HEK293 (cell line): ENCODE measurements around the gene HLA-DPA1.

Source experiments
- CTCF ChIA-PET: fragments of 350-600 bp; formaldehyde crosslinking; extraction: SDS; loops from one replicate; lab custom pipeline; 2021; ENCODE audit warnings: antibody characterized with exemption; lab: Yijun Ruan, JAX
- POLR2A ChIA-PET: fragments of 300-600 bp; formaldehyde crosslinking; extraction: SDS; loops from one replicate; lab custom pipeline; 2020; ENCODE audit warnings: antibody characterized with exemption, inconsistent platforms; lab: Yijun Ruan, JAX
- H3K27ac ChIP-seq: fragments of 200-500 bp; sonication (Bioruptor generic); 2 replicates; pipeline ENCODE4 v1.5.1; 2014; ENCODE audit warnings: low read depth, low read length, control low read depth, inconsistent platforms; ENCODE audit errors: extremely low read depth
- H3K36me3 ChIP-seq, 2 experiments: fragments of 200-500 bp in 1 of 2; sonication (Bioruptor generic) in 1 of 2; 1 replicate in 1 of 2; 2 replicates in 1 of 2; pipeline ENCODE4 v1.5.1; 2014 to 2017; ENCODE audit warnings: inconsistent platforms in 2 of 2, low read length in 2 of 2; ENCODE audit not compliant: control insufficient read depth in 2 of 2, insufficient read depth in 1 of 2
- H3K4me1 ChIP-seq: fragments of 200-500 bp; sonication (Bioruptor generic); 2 replicates; pipeline ENCODE4 v1.5.1; 2014; ENCODE audit warnings: mild to moderate bottlenecking, low read length, inconsistent platforms; ENCODE audit not compliant: control insufficient read depth, insufficient read depth
- H3K4me3 ChIP-seq: 2 replicates; pipeline ENCODE4 v1.5.1; 2011; ENCODE audit warnings: low read depth, mild to moderate bottlenecking, control low read depth, low read length, moderate library complexity
- H3K9me3 ChIP-seq: fragments of 200-500 bp; sonication (Bioruptor generic); 2 replicates; pipeline ENCODE4 v1.5.1; 2014; ENCODE audit warnings: low read depth, low read length, inconsistent platforms; ENCODE audit not compliant: control insufficient read depth, insufficient read depth
- GLI2 ChIP-seq: fragments of 450-650 bp; formaldehyde crosslinking; IDR thresholded peaks from 2 replicates; pipeline ENCODE4; 2017; ENCODE audit warnings: missing biosample characterization, missing genetic modification characterization, low read depth, borderline replicate concordance
- KLF7 ChIP-seq: fragments of 450-650 bp; formaldehyde crosslinking; IDR thresholded peaks from 2 replicates; pipeline ENCODE4 v1.5.1; 2016; ENCODE audit warnings: missing biosample characterization, missing genetic modification characterization, borderline replicate concordance
- KLF8 ChIP-seq: fragments of 450-650 bp; formaldehyde crosslinking; IDR thresholded peaks from 2 replicates; pipeline ENCODE4 v1.5.1; 2016; ENCODE audit warnings: missing biosample characterization, missing genetic modification characterization
- MYNN ChIP-seq: fragments of 450-650 bp; formaldehyde crosslinking; IDR thresholded peaks from 2 replicates; pipeline ENCODE4 v1.5.1; 2016; ENCODE audit warnings: missing biosample characterization, missing genetic modification characterization, borderline replicate concordance
- PRDM1 ChIP-seq: fragments of 450-650 bp; formaldehyde crosslinking; IDR thresholded peaks from 2 replicates; pipeline ENCODE4; 2016; ENCODE audit warnings: missing biosample characterization, missing genetic modification characterization
- REPIN1 ChIP-seq: fragments of 450-650 bp; formaldehyde crosslinking; IDR thresholded peaks from 2 replicates; pipeline ENCODE4 v1.5.1; 2017; ENCODE audit warnings: missing biosample characterization, missing genetic modification characterization, low read depth
- SCRT1 ChIP-seq: fragments of 450-650 bp; formaldehyde crosslinking; IDR thresholded peaks from 2 replicates; pipeline ENCODE4 v1.5.1; 2016; ENCODE audit warnings: missing biosample characterization, missing genetic modification characterization, borderline replicate concordance
- TRIM28 ChIP-seq: IDR thresholded peaks from 2 replicates; pipeline ENCODE4 v1.6.1; 2011; ENCODE audit warnings: low read length, control low read depth, borderline replicate concordance
- ZBTB20 ChIP-seq: fragments of 450-650 bp; formaldehyde crosslinking; IDR thresholded peaks from 2 replicates; pipeline ENCODE4 v1.5.1; 2016; ENCODE audit warnings: missing biosample characterization, missing genetic modification characterization
- ZBTB21 ChIP-seq: fragments of 450-650 bp; formaldehyde crosslinking; IDR thresholded peaks from 2 replicates; pipeline ENCODE4 v1.5.1; 2017; ENCODE audit warnings: missing biosample characterization, missing genetic modification characterization
- ZNF10 ChIP-seq: fragments of 450-650 bp; formaldehyde crosslinking; IDR thresholded peaks from 2 replicates; pipeline ENCODE4 v1.5.1; 2017; ENCODE audit warnings: missing biosample characterization, missing genetic modification characterization
- ZNF223 ChIP-seq: fragments of 450-650 bp; formaldehyde crosslinking; IDR thresholded peaks from 2 replicates; pipeline ENCODE4 v1.5.1; 2016; ENCODE audit warnings: missing biosample characterization, missing genetic modification characterization
- ZNF266 ChIP-seq: fragments of 450-650 bp; formaldehyde crosslinking; IDR thresholded peaks from 2 replicates; pipeline ENCODE4 v1.5.1; 2016; ENCODE audit warnings: missing biosample characterization, missing genetic modification characterization, low read depth
- ZNF274 ChIP-seq, 2 experiments: fragments of 200-500 bp in 1 of 2; fragments of 450-650 bp in 1 of 2; sonication (Bioruptor generic) in 1 of 2; formaldehyde crosslinking in 1 of 2; IDR thresholded peaks; 2 replicates each; pipeline versions ENCODE4 v1.5.1 to v1.6.1; 2014 to 2016; ENCODE audit warnings: borderline replicate concordance in 1 of 2, inconsistent platforms in 1 of 2, low read length in 1 of 2, missing biosample characterization in 1 of 2, missing genetic modification characterization in 1 of 2
- ZNF292 ChIP-seq: fragments of 450-650 bp; formaldehyde crosslinking; IDR thresholded peaks from 2 replicates; pipeline ENCODE4 v1.5.1; 2016; ENCODE audit warnings: low read depth, missing biosample characterization, missing genetic modification characterization, borderline replicate concordance
- ZNF341 ChIP-seq: fragments of 450-650 bp; formaldehyde crosslinking; IDR thresholded peaks from 2 replicates; pipeline ENCODE4; 2016; ENCODE audit warnings: low read depth, missing biosample characterization, missing genetic modification characterization
- ZNF433 ChIP-seq: fragments of 450-650 bp; formaldehyde crosslinking; IDR thresholded peaks from 2 replicates; pipeline ENCODE4 v1.5.1; 2016; ENCODE audit warnings: missing biosample characterization, missing genetic modification characterization, low read depth
- ZNF596 ChIP-seq: fragments of 450-650 bp; IDR thresholded peaks from 2 replicates; pipeline ENCODE4 v1.5.0; 2018; ENCODE audit warnings: missing biosample characterization, mild to moderate bottlenecking, missing genetic modification characterization, moderate library complexity
- ZNF610 ChIP-seq: fragments of 450-650 bp; formaldehyde crosslinking; IDR thresholded peaks from 2 replicates; pipeline ENCODE4 v1.5.1; 2016; ENCODE audit warnings: missing biosample characterization, missing genetic modification characterization, borderline replicate concordance
- ZNF658 ChIP-seq: fragments of 450-650 bp; formaldehyde crosslinking; IDR thresholded peaks from 2 replicates; pipeline ENCODE4; 2016; ENCODE audit warnings: missing biosample characterization, missing genetic modification characterization
- ZNF670 ChIP-seq: fragments of 450-650 bp; formaldehyde crosslinking; IDR thresholded peaks from 2 replicates; pipeline ENCODE4 v1.5.1; 2016; ENCODE audit warnings: missing biosample characterization, missing genetic modification characterization, low read depth
- ZNF792 ChIP-seq: fragments of 450-650 bp; formaldehyde crosslinking; IDR thresholded peaks from 2 replicates; pipeline ENCODE4 v1.5.1; 2016; ENCODE audit warnings: missing biosample characterization, missing genetic modification characterization
- ZSCAN4 ChIP-seq: fragments of 450-650 bp; formaldehyde crosslinking; IDR thresholded peaks from 2 replicates; pipeline ENCODE4 v1.5.1; 2017; ENCODE audit warnings: missing biosample characterization, missing genetic modification characterization
- ZXDB ChIP-seq: fragments of 450-650 bp; formaldehyde crosslinking; IDR thresholded peaks from 2 replicates; pipeline ENCODE4 v1.5.1; 2016; ENCODE audit warnings: missing biosample characterization, missing genetic modification characterization
- TF ChIP-seq, protein P1 (sequence below): fragments of 450-650 bp; formaldehyde crosslinking; IDR thresholded peaks from 2 replicates; pipeline ENCODE4 v1.5.1; 2017; ENCODE audit warnings: missing biosample characterization, missing genetic modification characterization
- TF ChIP-seq, protein P2 (sequence below): fragments of 450-650 bp; formaldehyde crosslinking; IDR thresholded peaks from 2 replicates; pipeline ENCODE4 v1.5.1; 2017; ENCODE audit warnings: missing biosample characterization, missing genetic modification characterization

The HLA-DPA1 gene

GRCh38 chr6:33116417-33116816 is 43.0 kb upstream of the HLA-DPA1 start:
- POLR2A ChIA-PET: no interaction called here
- CTCF ChIA-PET: interaction anchor here (0.6 to 6.7 kb wide), 14 partner anchors 9 to 172 kb away, joined by 3 to 77 read pairs (median 6); partner anchors contain the start of gene WDR46
- TF ChIP-seq ZNF10 (tag by site-specific recombination) (no peak), ZNF341 (peak; percentile 35; the same call in 1 of the 2 replicates)
- Histone ChIP-seq H3K4me1 (no peaks in the 10 kb centered on the region), H3K36me3 (no peaks in the 10 kb centered on the region), H3K27ac (no peak overlapping the region), H3K9me3 (no peaks in the 10 kb centered on the region), H3K4me3 (no peak overlapping the region)

- no peak overlapping the region for H3K4me3 ChIP-seq
- no peak overlapping the region for H3K27ac ChIP-seq
- ChIA-PET CTCF (interaction anchor here (0.5 to 4.3 kb wide), 6 partner anchors 11 to 99 kb away, joined by 3 to 32 read pairs (median 4); no protein-coding TSS in a partner anchor), POLR2A (no interaction called here)
- no peaks in the 10 kb centered on the region for H3K4me1 ChIP-seq
- H3K36me3 ChIP-seq: no peaks in the 10 kb centered on the region
- TF ChIP-seq ZNF596: no peak
- TF ChIP-seq ZNF433 (tag by site-specific recombination): no peak
- no peak for TF ChIP-seq REPIN1 (tag by site-specific recombination)
- TF ChIP-seq GLI2: no peak
- no peak for TF ChIP-seq ZNF658
- no peak for TF ChIP-seq ZSCAN4 (tag by site-specific recombination)
- TF ChIP-seq ZNF610 (tag by site-specific recombination): no peak
- no peak for TF ChIP-seq ZNF792 (tag by site-specific recombination)
- no peak for TF ChIP-seq ZXDB (tag by site-specific recombination)
- TF ChIP-seq PRDM1 (tag by site-specific recombination): no peak
- no peak for TF ChIP-seq TRIM28
- no peak for TF ChIP-seq KLF7 (tag by site-specific recombination)
- TF ChIP-seq ZBTB20 (tag by site-specific recombination): no peak
- TF ChIP-seq ZNF223 (tag by site-specific recombination): no peak
- TF ChIP-seq ZNF274 (IDR thresholded peaks at IDR 0.05; ENCODE audit: low read length): no peak
- TF ChIP-seq ZNF274 (tag by site-specific recombination; IDR thresholded peaks at IDR 0.05; ENCODE audit: borderline replicate concordance): no peak
- H3K9me3 ChIP-seq: no peaks in the 10 kb centered on the region
Observed at GRCh38 chr6:33114406-33114805, 41.0 kb upstream of the HLA-DPA1 start.

DNA sequence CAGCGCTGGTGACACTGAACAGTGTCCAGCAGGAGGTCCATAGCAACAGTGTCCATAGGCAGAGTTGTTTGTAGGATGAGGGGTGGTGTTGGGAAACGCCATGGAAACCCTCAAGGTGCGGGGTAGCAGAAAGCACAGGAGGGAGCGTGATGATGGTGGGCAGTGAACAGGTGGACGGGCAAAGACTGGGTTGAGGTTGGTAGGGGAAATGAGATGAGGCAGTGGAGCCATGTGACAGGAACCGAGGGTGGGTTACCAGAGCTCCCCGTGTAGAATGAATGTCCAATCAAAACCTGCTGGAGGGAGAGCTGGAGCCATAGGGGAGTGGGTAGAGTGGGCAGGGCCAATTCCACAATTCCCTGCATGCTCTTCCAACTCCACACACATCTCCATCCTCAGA is 40.3 kb upstream of the HLA-DPA1 start:
- ChIA-PET POLR2A (no interaction called here), CTCF (interaction anchor here (0.7 to 4.3 kb wide), 5 partner anchors 11 to 99 kb away, joined by 3 to 32 read pairs (median 4); no protein-coding TSS in a partner anchor)
- Histone ChIP-seq H3K4me3 (no peak overlapping the region), H3K9me3 (no peaks in the 10 kb centered on the region), H3K4me1 (no peaks in the 10 kb centered on the region), H3K36me3 (no peaks in the 10 kb centered on the region), H3K27ac (no peak overlapping the region)
- no peak for TF ChIP-seq ZBTB21 (tag by site-specific recombination)
- no peak for TF ChIP-seq ZNF266 (tag by site-specific recombination)
- TF ChIP-seq, protein P1, sequence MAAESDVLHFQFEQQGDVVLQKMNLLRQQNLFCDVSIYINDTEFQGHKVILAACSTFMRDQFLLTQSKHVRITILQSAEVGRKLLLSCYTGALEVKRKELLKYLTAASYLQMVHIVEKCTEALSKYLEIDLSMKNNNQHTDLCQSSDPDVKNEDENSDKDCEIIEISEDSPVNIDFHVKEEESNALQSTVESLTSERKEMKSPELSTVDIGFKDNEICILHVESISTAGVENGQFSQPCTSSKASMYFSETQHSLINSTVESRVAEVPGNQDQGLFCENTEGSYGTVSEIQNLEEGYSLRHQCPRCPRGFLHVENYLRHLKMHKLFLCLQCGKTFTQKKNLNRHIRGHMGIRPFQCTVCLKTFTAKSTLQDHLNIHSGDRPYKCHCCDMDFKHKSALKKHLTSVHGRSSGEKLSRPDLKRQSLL (tag by site-specific recombination): no peak
- no peak for TF ChIP-seq MYNN (tag by site-specific recombination)
- no peak for TF ChIP-seq ZNF670 (tag by site-specific recombination)
- no peak for TF ChIP-seq ZNF292 (tag by site-specific recombination)
- TF ChIP-seq KLF8 (tag by site-specific recombination): no peak
- TF ChIP-seq, protein P2, sequence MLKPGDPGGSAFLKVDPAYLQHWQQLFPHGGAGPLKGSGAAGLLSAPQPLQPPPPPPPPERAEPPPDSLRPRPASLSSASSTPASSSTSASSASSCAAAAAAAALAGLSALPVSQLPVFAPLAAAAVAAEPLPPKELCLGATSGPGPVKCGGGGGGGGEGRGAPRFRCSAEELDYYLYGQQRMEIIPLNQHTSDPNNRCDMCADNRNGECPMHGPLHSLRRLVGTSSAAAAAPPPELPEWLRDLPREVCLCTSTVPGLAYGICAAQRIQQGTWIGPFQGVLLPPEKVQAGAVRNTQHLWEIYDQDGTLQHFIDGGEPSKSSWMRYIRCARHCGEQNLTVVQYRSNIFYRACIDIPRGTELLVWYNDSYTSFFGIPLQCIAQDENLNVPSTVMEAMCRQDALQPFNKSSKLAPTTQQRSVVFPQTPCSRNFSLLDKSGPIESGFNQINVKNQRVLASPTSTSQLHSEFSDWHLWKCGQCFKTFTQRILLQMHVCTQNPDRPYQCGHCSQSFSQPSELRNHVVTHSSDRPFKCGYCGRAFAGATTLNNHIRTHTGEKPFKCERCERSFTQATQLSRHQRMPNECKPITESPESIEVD (tag by site-specific recombination): no peak
- TF ChIP-seq SCRT1 (tag by site-specific recombination): no peak
